Esophagus muscularis mucosa (tissue), 4 donors: Measurements from ENCODE around the gene RXRA. TPM values are rescaled to one million over a fixed set of nuclear protein-coding genes. Genes with fewer than 3 reads are reported as not detected.

Experiments used
- DNase-seq: peaks from one replicate; pipeline ENCODE4 v3.0.0-alpha.2; 2017; ENCODE audit errors: extremely low spot score
- H3K27ac ChIP-seq, 4 donors: fragments of 200-600 bp; sonication (generic); replicated peaks in 1 of 4; 1 replicate in 3 of 4; 2 replicates in 1 of 4; pipeline ENCODE4 v1.5.1; 2016 to 2019; ENCODE audit warnings: mild to moderate bottlenecking in 1 of 4
- H3K27me3 ChIP-seq, 4 donors: fragments of 200-600 bp; sonication (generic); one replicate each; pipeline versions ENCODE4 v1.5.1 to v1.6.0; 2016 to 2019
- H3K36me3 ChIP-seq, 4 donors: fragments of 200-600 bp; sonication (generic); one replicate each; pipeline ENCODE4 v1.5.1; 2016 to 2019
- H3K4me1 ChIP-seq, 4 donors: fragments of 200-600 bp; sonication (generic); one replicate each; pipeline ENCODE4 v1.5.1; 2016 to 2019
- H3K4me3 ChIP-seq, 4 donors: fragments of 200-600 bp; sonication (generic); 1 replicate in 2 of 4; 2 replicates in 2 of 4; pipeline ENCODE4 v1.5.1; 2016 to 2019; ENCODE audit warnings: mild to moderate bottlenecking in 4 of 4, moderate library complexity in 1 of 4
- H3K9me3 ChIP-seq, 4 donors: fragments of 200-600 bp; sonication (generic); 1 replicate in 3 of 4; 2 replicates in 1 of 4; pipeline ENCODE4 v1.5.1; 2016 to 2019
- CTCF ChIP-seq, 3 experiments: fragments of 200-600 bp in 2 of 3; fragments of 450-650 bp in 1 of 3; sonication (generic) in 2 of 3; IDR thresholded peaks; one replicate each; pipeline ENCODE4 v1.5.1; 2017 to 2019; ENCODE audit warnings: antibody characterized with exemption in 3 of 3, mild to moderate bottlenecking in 2 of 3, moderate library complexity in 1 of 3
- EP300 ChIP-seq: sonication (generic); formaldehyde crosslinking; IDR thresholded peaks from one replicate; pipeline ENCODE4 v1.6.1; 2017; ENCODE audit warnings: antibody characterized with exemption
- POLR2A ChIP-seq: fragments of 450-650 bp; IDR thresholded peaks from one replicate; pipeline ENCODE4 v1.6.1; 2017; ENCODE audit warnings: antibody characterized with exemption, moderate library complexity, mild to moderate bottlenecking, low read depth
- POLR2AphosphoS5 ChIP-seq, 2 donors: sonication (generic); formaldehyde crosslinking; IDR thresholded peaks; one replicate each; pipeline ENCODE4 v1.6.1; 2017; ENCODE audit warnings: antibody characterized with exemption in 2 of 2
- WGBS: methylation state at CpG from one replicate; pipeline ENCODE4 v1.1.5; 2018; 5-methylcytosine and 5-hydroxymethylcytosine counted together
- intact Hi-C: fragments of 100-400 bp; cut with DNase I; formaldehyde crosslinking; loops from one replicate; pipeline ENCODE4 v1.15.1; 2023
- total RNA-seq, 4 donors: library from RNA; depleted of rRNA; stranded (reverse); fragments of >200 nt; gene quantifications; one replicate each; pipeline versions ENCODE4 v1.1.0 to v1.2.1, GENCODE V29; 2016

Gene RXRA
- total RNA-seq, 4 donors from 2014 or later: 46.4 to 81.0 (median 63.7) TPM

- WGBS: 0% methylated on average over 29 of the region's 63 CpGs
- intact Hi-C loops: loop anchor here (2.0 to 5.0 kb wide), 3 partner anchors 42 to 154 kb away; no protein-coding TSS in a partner anchor
- H3K27ac ChIP-seq: peak overlapping the region; percentile 90 to 99 (median 98)
- no peaks in the 10 kb centered on the region for H3K9me3 ChIP-seq
- peak overlapping the region; percentile 57 to 90 (median 77) for H3K4me3 ChIP-seq
- H3K27me3 ChIP-seq: peaks cover 0 to 4% (median 0%) of the 10 kb centered on the region in 4 donors
- DNase-seq: no peak
- H3K36me3 ChIP-seq: no peaks in the 10 kb centered on the region
- H3K4me1 ChIP-seq: peaks cover 48 to 55% (median 50%) of the 10 kb centered on the region in 4 donors
- TF ChIP-seq EP300 (no peak), POLR2A (no peak), CTCF (IDR thresholded peaks at IDR 0.05) (peak in 1 of 3 experiments; percentile 1)
Measured at GRCh38 chr9:134325096-134325812, 1.0 kb upstream of the RXRA start.

DNA sequence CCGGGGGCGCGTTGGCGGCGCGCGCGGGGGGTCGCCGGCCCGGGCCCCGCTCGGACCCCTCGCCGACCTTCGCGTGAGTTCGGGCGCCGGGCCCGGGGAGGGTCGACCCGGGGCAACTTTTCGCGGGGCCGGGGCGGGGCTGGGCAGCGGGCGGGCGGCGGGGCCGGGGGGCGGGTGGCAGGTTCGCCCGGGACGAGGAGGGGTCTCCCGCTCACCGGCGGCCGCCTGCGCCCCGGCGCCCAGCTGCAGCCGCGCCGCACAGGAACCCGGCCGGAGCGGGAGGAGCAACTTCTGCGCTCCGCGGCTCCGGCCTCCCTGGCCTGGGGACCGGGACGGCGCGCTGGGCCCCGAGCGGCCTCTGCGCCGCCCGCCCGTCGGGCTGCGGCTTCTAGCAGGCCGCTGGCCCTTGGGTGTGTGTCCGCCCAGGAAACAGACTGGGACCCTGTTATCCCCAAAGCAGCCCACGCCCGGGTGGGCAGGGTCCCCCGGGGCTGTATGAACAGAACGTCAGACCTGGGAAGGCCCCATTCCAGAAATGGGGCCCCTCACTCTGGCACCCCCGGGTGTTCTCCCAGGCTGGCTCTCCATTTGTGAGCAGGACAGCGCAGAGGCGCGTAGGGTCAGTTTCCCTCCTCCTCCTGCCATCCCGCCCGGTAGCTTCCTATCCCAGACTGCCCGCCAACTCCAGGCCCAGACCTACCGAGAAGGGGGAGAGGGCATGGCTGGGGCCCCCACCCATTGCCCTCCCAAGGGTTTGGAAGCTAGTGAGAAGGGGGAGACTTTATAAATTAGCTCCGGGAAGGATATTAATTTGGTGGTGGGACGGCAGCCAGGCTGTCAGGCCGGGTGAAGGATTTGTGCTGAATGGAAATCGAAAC, 708 bp downstream of the RXRA start:
- H3K4me1 ChIP-seq: peaks cover 65 to 72% (median 67%) of the 10 kb centered on the region in 4 donors
- DNase-seq: no peak
- H3K27me3 ChIP-seq: peaks cover 0 to 4% (median 0%) of the 10 kb centered on the region in 4 donors

DNA sequence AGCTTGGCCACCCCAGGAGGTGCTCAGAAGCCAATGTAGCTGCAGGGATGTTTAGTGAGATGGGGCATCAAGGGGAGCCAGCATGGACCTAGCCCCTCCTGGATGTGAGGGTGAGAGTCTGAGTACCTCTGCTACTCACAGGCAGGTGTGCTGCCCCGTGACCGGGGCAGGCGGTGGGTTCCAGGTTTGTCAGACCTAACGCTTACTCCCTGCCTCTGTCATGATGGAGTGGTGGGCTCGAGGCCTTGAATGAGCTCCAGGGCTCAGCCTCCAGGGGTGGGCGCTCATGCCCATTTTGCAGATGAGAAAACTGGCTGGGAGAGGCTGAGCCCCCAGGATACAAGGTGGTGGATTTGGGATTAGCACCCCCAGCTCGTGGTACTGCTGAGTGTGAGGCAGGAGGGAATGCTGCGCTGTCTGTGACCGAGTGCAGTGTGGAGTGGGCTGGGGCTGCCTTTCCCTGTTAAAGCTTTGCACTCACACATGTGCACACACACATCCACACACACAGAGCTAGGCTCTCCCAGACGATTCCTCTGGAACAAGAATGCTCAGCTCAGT, 1.5 kb downstream of the RXRA start:
- Histone ChIP-seq H3K27me3 (peaks cover 0 to 4% (median 0%) of the 10 kb centered on the region in 4 donors), H3K27ac (peak overlapping the region; percentile 82 to 89 (median 84)), H3K9me3 (no peaks in the 10 kb centered on the region), H3K36me3 (no peaks in the 10 kb centered on the region), H3K4me1 (peaks cover 73 to 80% (median 75%) of the 10 kb centered on the region in 4 donors), H3K4me3 (peak overlapping the region; percentile 71 to 96 (median 81))
- intact Hi-C loops: loop anchor here (5.0 kb wide), 1 partner anchor 40 kb away; no protein-coding TSS in a partner anchor
- no peak for DNase-seq
- WGBS: 70% methylated on average over 2 of the region's 10 CpGs
- no peak for TF ChIP-seq POLR2AphosphoS5 (IDR thresholded peaks at IDR 0.05)
- no peak for TF ChIP-seq CTCF (IDR thresholded peaks at IDR 0.05)
- no peak for TF ChIP-seq EP300
- no peak for TF ChIP-seq POLR2A

More for the DNA sequence above, 708 bp downstream of the RXRA start:
- Histone ChIP-seq H3K9me3 (no peaks in the 10 kb centered on the region), H3K27ac (peak overlapping the region; percentile 82 to 89 (median 84)), H3K4me3 (peak overlapping the region; percentile 71 to 96 (median 81)), H3K36me3 (no peaks in the 10 kb centered on the region)
- no peak for TF ChIP-seq POLR2AphosphoS5 (IDR thresholded peaks at IDR 0.05)
- no peak for TF ChIP-seq POLR2A
- no peak for TF ChIP-seq CTCF (IDR thresholded peaks at IDR 0.05)
- TF ChIP-seq EP300: no peak
- WGBS: 26% methylated on average over 5 of the region's 83 CpGs
- intact Hi-C loops: loop anchor here (5.0 kb wide), 1 partner anchor 40 kb away; no protein-coding TSS in a partner anchor

DNA sequence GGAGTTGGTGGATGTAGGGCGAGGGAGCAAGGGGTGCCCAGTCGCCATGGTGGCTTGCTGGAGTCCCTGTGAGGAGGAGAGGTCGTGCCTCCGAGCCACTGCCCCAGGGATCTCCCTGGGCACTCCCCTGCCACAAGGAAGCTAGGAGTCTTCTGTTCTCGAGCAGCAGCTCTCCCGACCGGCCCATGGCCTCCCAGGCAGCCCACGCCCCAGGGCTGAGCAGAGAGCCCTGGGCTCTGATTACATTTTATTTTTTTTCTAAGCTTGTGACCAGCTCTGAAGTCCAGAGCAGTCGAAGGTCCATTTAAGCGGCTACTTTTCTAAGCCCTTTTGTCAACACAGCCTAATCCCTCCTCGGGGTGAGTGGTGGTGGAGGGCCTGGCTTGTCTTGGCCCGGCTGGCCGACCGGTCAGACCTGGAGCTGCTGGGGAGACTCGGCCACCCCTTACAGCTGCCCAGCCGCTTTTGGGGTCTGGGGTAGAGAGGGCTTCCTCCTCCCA, 2.1 kb downstream of the RXRA start:
- no peaks in the 10 kb centered on the region for H3K36me3 ChIP-seq
- TF ChIP-seq POLR2A (no peak), CTCF (IDR thresholded peaks at IDR 0.05) (no peak), EP300 (no peak), POLR2AphosphoS5 (IDR thresholded peaks at IDR 0.05) (no peak)
- peaks cover 0 to 4% (median 0%) of the 10 kb centered on the region in 4 donors for H3K27me3 ChIP-seq
- DNase-seq: no peak
- 34% methylated on average over 15 of the region's 16 CpGs for WGBS
- H3K9me3 ChIP-seq: no peaks in the 10 kb centered on the region
- peak overlapping the region; percentile 71 to 96 (median 81) for H3K4me3 ChIP-seq
- H3K27ac ChIP-seq: peak overlapping the region; percentile 82 to 89 (median 84)
- intact Hi-C loops: loop anchor here (5.0 kb wide), 1 partner anchor 39 kb away; no protein-coding TSS in a partner anchor
- peaks cover 78 to 86% (median 81%) of the 10 kb centered on the region in 4 donors for H3K4me1 ChIP-seq
